Esophagus squamous epithelium (tissue), 5 donors: ENCODE data around the gene PRRX2. TPM values are rescaled to one million over a fixed set of nuclear protein-coding genes. Genes with fewer than 3 reads are reported as not detected.
A peak's percentile ranks its signal among the peaks of the same experiment; 100 is the strongest.

Experiments
- DNase-seq: peaks from one replicate; lab custom pipeline; 2025; lab: John Stamatoyannopoulos, UW
- H3K27ac ChIP-seq, 4 donors: fragments of 200-600 bp; sonication (generic); one replicate each; pipeline ENCODE4 v1.5.1; 2016 to 2019; ENCODE audit warnings: mild to moderate bottlenecking in 1 of 4
- H3K27me3 ChIP-seq, 4 donors: fragments of 200-600 bp; sonication (generic); 1 replicate in 3 of 4; 2 replicates in 1 of 4; pipeline versions ENCODE4 v1.5.1 to v1.6.0; 2017 to 2021; ENCODE audit warnings: antibody characterized with exemption in 1 of 4
- H3K36me3 ChIP-seq, 3 donors: fragments of 200-600 bp; sonication (generic); one replicate each; pipeline ENCODE4 v1.5.1; 2016 to 2019
- H3K4me1 ChIP-seq, 3 donors: fragments of 200-600 bp; sonication (generic); one replicate each; pipeline ENCODE4 v1.5.1; 2017 to 2019
- H3K4me3 ChIP-seq, 4 donors: fragments of 200-600 bp; sonication (generic); 1 replicate in 3 of 4; 2 replicates in 1 of 4; pipeline ENCODE4 v1.5.1; 2016 to 2019; ENCODE audit warnings: mild to moderate bottlenecking in 2 of 4, moderate library complexity in 1 of 4
- H3K9me3 ChIP-seq, 3 donors: fragments of 200-600 bp; sonication (generic); one replicate each; pipeline ENCODE4 v1.5.1; 2016 to 2019
- CTCF ChIP-seq, 6 experiments: fragments of 450-650 bp in 4 of 6; fragments of 200-600 bp in 2 of 6; sonication (generic) in 2 of 6; IDR thresholded peaks; one replicate each; pipeline ENCODE4 v1.5.1; 2016 to 2019; ENCODE audit warnings: antibody characterized with exemption in 6 of 6, mild to moderate bottlenecking in 4 of 6, moderate library complexity in 4 of 6
- POLR2A ChIP-seq, 4 donors: fragments of 450-650 bp; IDR thresholded peaks; one replicate each; pipeline ENCODE4 v1.6.1; 2017; ENCODE audit warnings: antibody characterized with exemption in 4 of 4, mild to moderate bottlenecking in 4 of 4, moderate library complexity in 3 of 4
- WGBS, 2 donors: methylation state at CpG; one replicate each; pipeline ENCODE4 v1.1.5; 2018; 5-methylcytosine and 5-hydroxymethylcytosine counted together
- intact Hi-C: fragments of 100-400 bp; cut with DNase I; formaldehyde crosslinking; loops from one replicate; pipeline ENCODE4 v1.15.0; 2022
- total RNA-seq, 4 donors: library from RNA; depleted of rRNA; stranded (reverse); fragments of >200 nt; gene quantifications; one replicate each; pipeline ENCODE4 v1.1.0, GENCODE V29; 2016
- donor health status: DM: yes; HTN: yes; CAD: no.

PRRX2 gene
- total RNA-seq, 4 donors from 2014 or later, result 0.82 to 3.8 (median 2.3) TPM

- WGBS, 2 donors, result 60 to 66% methylated on average over 9 to 10 of the region's 10 CpGs
- TF ChIP-seq CTCF (IDR thresholded peaks at IDR 0.05) (no peak), POLR2A (IDR thresholded peaks at IDR 0.05) (no peak)
- Histone ChIP-seq H3K27me3 (no peaks in the 10 kb centered on the region), H3K4me3 (no peak overlapping the region), H3K4me1 (peaks cover 18 to 68% (median 43%) of the 10 kb centered on the region in 3 donors), H3K27ac (peak overlapping the region in 3 of 4 donors; percentile 62 to 78 (median 66)), H3K36me3 (peaks cover 0 to 12% (median 0%) of the 10 kb centered on the region in 3 donors), H3K9me3 (no peaks in the 10 kb centered on the region)
- DNase-seq, result no peak
- intact Hi-C loops, result loop anchor here (10.0 kb wide), 1 partner anchor 91 kb away; no protein-coding TSS in a partner anchor
These were observed 21.7 kb upstream of the PRRX2 start for GRCh38 chr9:129643706-129644105.

- Histone ChIP-seq H3K27ac (peak overlapping the region; percentile 62 to 78 (median 66)), H3K4me3 (no peak overlapping the region), H3K27me3 (no peaks in the 10 kb centered on the region), H3K4me1 (peaks cover 18 to 70% (median 43%) of the 10 kb centered on the region in 3 donors), H3K36me3 (peaks cover 0 to 5% (median 0%) of the 10 kb centered on the region in 3 donors), H3K9me3 (no peaks in the 10 kb centered on the region)
- TF ChIP-seq POLR2A (IDR thresholded peaks at IDR 0.05) (no peak), CTCF (IDR thresholded peaks at IDR 0.05) (no peak)
- DNase-seq, result no peak
- intact Hi-C loops, result loop anchor here (10.0 kb wide), 1 partner anchor 90 kb away; no protein-coding TSS in a partner anchor
- WGBS, 2 donors, result 26 to 44% methylated on average over 6 to 7 of the region's 11 CpGs
These were observed 21.1 kb upstream of the PRRX2 start for GRCh38 chr9:129644365-129644764.

GRCh38 chr9:129644902-129645301 is 20.5 kb upstream of the PRRX2 start:
- H3K4me1 ChIP-seq, result peaks cover 13 to 66% (median 39%) of the 10 kb centered on the region in 3 donors
- TF ChIP-seq CTCF (IDR thresholded peaks at IDR 0.05), result no peak
- no peak for TF ChIP-seq POLR2A (IDR thresholded peaks at IDR 0.05)
- H3K27me3 ChIP-seq, result no peaks in the 10 kb centered on the region
- H3K4me3 ChIP-seq, result no peak overlapping the region
- H3K27ac ChIP-seq, result peak overlapping the region; percentile 62 to 78 (median 66)
- WGBS, 2 donors, result 60% methylated on average over 1 of the region's 17 CpGs; no CpG with 5 or more reads in 1 of the 2 donors
- no peak for DNase-seq
- no peaks in the 10 kb centered on the region for H3K9me3 ChIP-seq
- no peaks in the 10 kb centered on the region for H3K36me3 ChIP-seq
- intact Hi-C loops, result loop anchor here (5.0 to 10.0 kb wide), 2 partner anchors 90 to 142 kb away; no protein-coding TSS in a partner anchor

GRCh38 chr9:129646252-129646651 is 19.2 kb upstream of the PRRX2 start:
- no peaks in the 10 kb centered on the region for H3K27me3 ChIP-seq
- TF ChIP-seq POLR2A (IDR thresholded peaks at IDR 0.05) (no peak), CTCF (IDR thresholded peaks at IDR 0.05) (no peak)
- H3K27ac ChIP-seq, result no peak overlapping the region
- peaks cover 4 to 63% (median 26%) of the 10 kb centered on the region in 3 donors for H3K4me1 ChIP-seq
- DNase-seq, result no peak
- no peaks in the 10 kb centered on the region for H3K9me3 ChIP-seq
- H3K36me3 ChIP-seq, result no peaks in the 10 kb centered on the region
- intact Hi-C loops, result loop anchor here (5.0 to 10.0 kb wide), 2 partner anchors 89 to 141 kb away; no protein-coding TSS in a partner anchor
- H3K4me3 ChIP-seq, result no peak overlapping the region
- WGBS, 2 donors, result 63 to 75% methylated on average over 2 to 10 of the region's 12 CpGs

GRCh38 chr9:129646654-129647053 is 18.8 kb upstream of the PRRX2 start:
- intact Hi-C loops, result loop anchor here (5.0 to 10.0 kb wide), 2 partner anchors 88 to 141 kb away; no protein-coding TSS in a partner anchor
- Histone ChIP-seq H3K4me3 (no peak overlapping the region), H3K27ac (no peak overlapping the region), H3K36me3 (no peaks in the 10 kb centered on the region), H3K4me1 (peaks cover under 1 to 59% (median 25%) of the 10 kb centered on the region in 3 donors), H3K27me3 (no peaks in the 10 kb centered on the region), H3K9me3 (no peaks in the 10 kb centered on the region)
- TF ChIP-seq CTCF (IDR thresholded peaks at IDR 0.05) (no peak), POLR2A (IDR thresholded peaks at IDR 0.05) (no peak)
- DNase-seq, result no peak
- WGBS, 2 donors, result 93 to 94% methylated on average over 4 to 5 of the region's 7 CpGs
